OCI-LY1 (cell line): ENCODE results near the gene USP34.

Experiments used
- H2AFZ ChIP-seq: fragments of 200-600 bp; sonication (generic), shearing (Covaris generic); 2 replicates; pipeline ENCODE4 v1.6.0; 2014; ENCODE audit warnings: antibody characterized with exemption, mild to moderate bottlenecking, low read length
- H3F3A ChIP-seq: fragments of 200-600 bp; sonication (generic), shearing (Covaris generic); 2 replicates; pipeline ENCODE4 v1.6.0; 2014; ENCODE audit warnings: mild to moderate bottlenecking, antibody characterized with exemption, low read length, moderate library complexity; ENCODE audit not compliant: insufficient read depth
- H3K27ac ChIP-seq: fragments of 200-600 bp; sonication (generic); 2 replicates; pipeline ENCODE4 v1.5.1; 2014; ENCODE audit warnings: low read length, mixed run types, mild to moderate bottlenecking, low read depth; ENCODE audit not compliant: poor library complexity, severe bottlenecking
- H3K27me3 ChIP-seq: fragments of 200-600 bp; sonication (generic); 2 replicates; pipeline ENCODE4 v1.6.0; 2014; ENCODE audit warnings: antibody characterized with exemption, mild to moderate bottlenecking, low read length, moderate library complexity; ENCODE audit not compliant: insufficient read depth
- H3K36me3 ChIP-seq: fragments of 200-600 bp; sonication (generic); 2 replicates; pipeline ENCODE4 v1.6.1; 2014; ENCODE audit warnings: mild to moderate bottlenecking, antibody characterized with exemption, low read length, moderate library complexity, mixed read lengths; ENCODE audit not compliant: insufficient read depth
- H3K4me1 ChIP-seq: fragments of 200-600 bp; sonication (generic); 2 replicates; pipeline ENCODE4 v1.5.1; 2014; ENCODE audit warnings: mild to moderate bottlenecking, low read length, moderate library complexity; ENCODE audit not compliant: insufficient read depth, severe bottlenecking
- H3K4me2 ChIP-seq: fragments of 200-600 bp; sonication (generic), shearing (Covaris generic); 2 replicates; pipeline ENCODE4 v1.6.1; 2014; ENCODE audit warnings: low read length
- H3K4me3 ChIP-seq: fragments of 200-600 bp; sonication (generic); 2 replicates; pipeline ENCODE4 v1.5.1; 2014; ENCODE audit warnings: low read length, low read depth, mild to moderate bottlenecking, mixed read lengths; ENCODE audit not compliant: poor library complexity, severe bottlenecking
- H3K79me2 ChIP-seq: fragments of 200-600 bp; shearing (Covaris generic); 2 replicates; pipeline ENCODE4 v1.6.1; 2016; ENCODE audit warnings: mixed run types, low read length, mixed read lengths; ENCODE audit not compliant: insufficient read depth
- H3K9ac ChIP-seq: fragments of 200-600 bp; sonication (generic), shearing (Covaris generic); 2 replicates; pipeline ENCODE4 v1.6.1; 2014; ENCODE audit warnings: mild to moderate bottlenecking, low read length, mixed read lengths
- H3K9me2 ChIP-seq: fragments of 200-600 bp; sonication (generic), shearing (Covaris generic); 2 replicates; pipeline ENCODE4 v1.6.1; 2014; ENCODE audit warnings: low read depth, mild to moderate bottlenecking, low read length, mixed read lengths
- H3K9me3 ChIP-seq: fragments of 200-600 bp; shearing (Covaris generic); 2 replicates; pipeline ENCODE4 v1.6.1; 2014; ENCODE audit warnings: low read length, mixed read lengths
- H4K20me1 ChIP-seq: fragments of 200-600 bp; sonication (generic), shearing (Covaris generic); 2 replicates; pipeline ENCODE4 v1.6.0; 2016; ENCODE audit warnings: mild to moderate bottlenecking, low read length; ENCODE audit not compliant: insufficient read depth
- CTCF ChIP-seq: fragments of 200-600 bp; sonication (generic), shearing (Covaris generic); IDR thresholded peaks from 2 replicates; pipeline ENCODE4 v1.5.1; 2017; ENCODE audit warnings: mild to moderate bottlenecking, antibody characterized with exemption, low read length, moderate library complexity, mixed read lengths
- EZH2 ChIP-seq: fragments of 200-600 bp; sonication (generic), shearing (Covaris generic); IDR thresholded peaks from 2 replicates; pipeline ENCODE4 v1.8.0; 2017; ENCODE audit warnings: borderline replicate concordance, mixed run types, mild to moderate bottlenecking, antibody characterized with exemption, low read length, moderate library complexity, mixed read lengths

The USP34 gene

DNA sequence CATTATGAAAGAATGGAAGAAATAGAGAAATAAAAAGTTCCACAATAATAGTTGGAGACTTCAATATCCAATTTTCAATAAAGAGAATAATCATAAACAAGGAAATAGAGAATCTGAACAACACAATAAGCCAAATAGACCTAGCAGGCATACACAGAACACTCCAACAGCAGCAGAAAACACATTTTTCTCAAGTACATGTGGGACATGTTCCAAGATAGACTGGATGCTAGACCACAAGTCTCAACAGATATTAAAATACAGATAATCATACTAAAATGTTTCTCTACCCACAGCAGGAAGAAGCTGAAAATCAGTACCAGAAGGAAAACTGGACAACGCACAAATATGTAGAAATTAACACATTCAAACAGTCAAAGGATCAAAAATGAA lies 113.9 kb downstream of the USP34 start:
- no peak overlapping the region for H3K4me2 ChIP-seq
- H3K27ac ChIP-seq, result no peak overlapping the region
- H3K36me3 ChIP-seq, result peaks cover 51% of the 10 kb centered on the region
- no peaks in the 10 kb centered on the region for H3K27me3 ChIP-seq
- no peak overlapping the region for H2AFZ ChIP-seq
- peaks cover 12% of the 10 kb centered on the region for H3K9me3 ChIP-seq
- H3K9ac ChIP-seq, result no peak overlapping the region
- H3K4me1 ChIP-seq, result no peaks in the 10 kb centered on the region
- no peaks in the 10 kb centered on the region for H3F3A ChIP-seq
- H3K9me2 ChIP-seq, result no peaks in the 10 kb centered on the region
- peaks cover 59% of the 10 kb centered on the region for H3K79me2 ChIP-seq
- H4K20me1 ChIP-seq, result no peaks in the 10 kb centered on the region
- TF ChIP-seq CTCF (no peak), EZH2 (no peak)
- H3K4me3 ChIP-seq, result no peak overlapping the region

DNA sequence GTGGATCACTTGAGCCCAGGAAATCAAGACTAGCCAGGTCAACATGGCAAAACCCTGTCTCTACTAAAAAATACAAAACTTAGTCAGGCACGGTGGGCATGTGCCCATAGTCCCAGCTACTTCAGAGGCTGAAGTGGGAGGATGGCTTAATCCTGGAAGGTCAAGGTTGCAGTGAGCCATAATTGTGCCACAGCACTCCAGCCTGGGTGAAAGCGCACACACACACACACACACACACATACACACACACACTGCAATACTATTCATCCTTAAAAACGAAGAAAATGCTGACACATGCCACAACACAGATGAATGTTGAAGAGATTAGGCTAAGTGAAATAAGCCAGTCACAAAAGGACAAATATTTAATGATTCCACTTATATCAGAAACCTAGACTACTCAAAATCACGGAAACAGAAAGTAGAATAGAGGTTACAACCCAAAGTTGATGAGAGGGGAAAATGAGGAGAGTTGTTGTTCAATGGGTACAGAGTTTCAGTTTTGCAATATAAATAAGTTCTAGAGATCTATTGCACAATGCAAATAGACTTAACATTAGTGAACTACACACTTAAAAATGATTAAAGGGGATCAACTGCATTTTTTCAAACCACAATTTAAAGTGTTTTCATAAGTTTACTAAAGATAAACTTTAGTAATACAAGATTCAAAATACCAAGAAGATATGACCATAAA lies 114.5 kb downstream of the USP34 start:
- Histone ChIP-seq H4K20me1 (no peaks in the 10 kb centered on the region), H3K9ac (no peak overlapping the region), H3K9me2 (no peaks in the 10 kb centered on the region), H3K4me2 (no peak overlapping the region), H3K9me3 (peaks cover 12% of the 10 kb centered on the region), H3K27me3 (no peaks in the 10 kb centered on the region), H3K4me3 (no peak overlapping the region), H3K4me1 (no peaks in the 10 kb centered on the region), H3F3A (no peaks in the 10 kb centered on the region), H3K27ac (no peak overlapping the region), H2AFZ (no peak overlapping the region), H3K79me2 (peaks cover 54% of the 10 kb centered on the region), H3K36me3 (peaks cover 50% of the 10 kb centered on the region)
- no peak for TF ChIP-seq EZH2
- no peak for TF ChIP-seq CTCF

- Histone ChIP-seq H4K20me1 (no peaks in the 10 kb centered on the region), H3K27ac (no peak overlapping the region), H3K4me1 (no peaks in the 10 kb centered on the region), H3K4me2 (no peak overlapping the region), H3F3A (no peaks in the 10 kb centered on the region), H3K9ac (no peak overlapping the region), H3K79me2 (peaks cover 45% of the 10 kb centered on the region), H3K27me3 (no peaks in the 10 kb centered on the region), H3K9me2 (no peaks in the 10 kb centered on the region), H2AFZ (no peak overlapping the region), H3K4me3 (no peak overlapping the region), H3K36me3 (peaks cover 63% of the 10 kb centered on the region), H3K9me3 (peaks cover 12% of the 10 kb centered on the region)
- TF ChIP-seq CTCF (no peak), EZH2 (no peak)
Observed at GRCh38 chr2:61354543-61355197, 116.2 kb downstream of the USP34 start.
